Tibial nerve (tissue), 3 donors: ENCODE measurements around the gene EXOC3.

Experiments
- CTCF ChIP-seq, 5 experiments: fragments of 200-600 bp in 3 of 5; fragments of 450-650 bp in 2 of 5; sonication (generic) in 3 of 5; IDR thresholded peaks; one replicate each; pipeline ENCODE4 v1.5.1; 2016 to 2019; ENCODE audit warnings: antibody characterized with exemption in 5 of 5, mild to moderate bottlenecking in 3 of 5, moderate library complexity in 2 of 5
- POLR2A ChIP-seq, 2 donors: fragments of 450-650 bp; IDR thresholded peaks; one replicate each; pipeline ENCODE4 v1.6.1; 2017; ENCODE audit warnings: antibody characterized with exemption in 2 of 2, mild to moderate bottlenecking in 2 of 2, moderate library complexity in 2 of 2

DNA sequence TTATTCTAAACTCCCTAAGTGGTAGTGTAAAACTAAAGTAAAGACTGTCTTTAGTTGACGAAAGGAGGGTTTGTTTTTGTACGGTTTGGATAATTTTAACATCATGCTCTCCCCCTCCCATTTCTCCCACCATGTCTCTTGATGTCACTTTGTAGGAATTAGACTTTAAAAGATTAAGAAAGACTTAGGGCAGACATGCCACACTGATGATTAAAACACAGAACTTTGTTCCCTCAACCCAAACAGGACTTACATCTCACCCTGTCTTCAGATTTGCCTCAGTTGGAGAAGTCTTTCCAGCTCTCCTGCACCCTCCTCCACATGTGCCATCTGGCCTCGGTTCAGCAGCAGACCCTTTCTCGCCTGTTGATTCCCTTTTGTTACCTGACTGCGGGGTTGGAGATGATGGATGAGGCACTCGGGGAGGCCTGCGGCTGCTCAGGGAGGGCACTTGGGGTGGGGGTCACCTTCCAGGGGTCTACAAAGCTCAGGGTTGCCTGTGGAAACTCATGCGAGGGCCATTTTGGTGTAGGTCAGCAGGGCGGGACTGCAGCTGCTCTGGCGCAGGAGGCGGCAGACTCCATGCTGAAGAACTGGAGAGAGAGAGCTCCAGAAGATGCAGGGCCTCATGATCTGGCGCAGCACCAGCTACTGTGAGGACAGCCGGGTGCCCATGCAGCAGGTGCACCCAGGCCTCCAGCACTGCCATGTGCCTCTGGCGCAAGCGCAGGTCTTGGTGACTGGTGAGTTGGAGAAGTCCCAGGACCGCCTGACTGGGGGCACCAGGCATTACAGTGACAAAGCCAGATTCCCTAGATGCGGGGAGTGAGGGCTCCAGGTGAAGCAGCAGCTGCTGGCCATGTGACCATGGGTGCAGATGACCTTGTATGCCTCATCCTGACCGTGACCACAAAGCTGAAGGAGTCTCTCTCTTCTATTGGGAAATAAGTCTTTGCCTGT, 24.5 kb upstream of the EXOC3 start:
- no peak for TF ChIP-seq CTCF (IDR thresholded peaks at IDR 0.05)
- TF ChIP-seq POLR2A (IDR thresholded peaks at IDR 0.05): no peak
